Occipital lobe (tissue), 2 donors: ENCODE results near the gene MAP2K5. TPM values are rescaled to one million over a fixed set of nuclear protein-coding genes. Genes with fewer than 3 reads are reported as not detected.

Experiments
- DNase-seq: peaks from one replicate; lab custom pipeline; 2025; lab: John Stamatoyannopoulos, UW
- total RNA-seq: library from RNA; depleted of rRNA; stranded (reverse); fragments of >200 nt; gene quantifications from one replicate; pipeline ENCODE4 v1.2.3, GENCODE V29; 2014

MAP2K5 gene
- total RNA-seq, 1 donor from 2014 or later, result 12.8 TPM

GRCh38 chr15:67558502-67558901 is 16.0 kb downstream of the MAP2K5 start:
- DNase-seq, result no peak

- no peak for DNase-seq
Measured at GRCh38 chr15:67559158-67559557, 16.7 kb downstream of the MAP2K5 start.

GRCh38 chr15:67559576-67559975 is 17.1 kb downstream of the MAP2K5 start:
- DNase-seq, result no peak

DNA sequence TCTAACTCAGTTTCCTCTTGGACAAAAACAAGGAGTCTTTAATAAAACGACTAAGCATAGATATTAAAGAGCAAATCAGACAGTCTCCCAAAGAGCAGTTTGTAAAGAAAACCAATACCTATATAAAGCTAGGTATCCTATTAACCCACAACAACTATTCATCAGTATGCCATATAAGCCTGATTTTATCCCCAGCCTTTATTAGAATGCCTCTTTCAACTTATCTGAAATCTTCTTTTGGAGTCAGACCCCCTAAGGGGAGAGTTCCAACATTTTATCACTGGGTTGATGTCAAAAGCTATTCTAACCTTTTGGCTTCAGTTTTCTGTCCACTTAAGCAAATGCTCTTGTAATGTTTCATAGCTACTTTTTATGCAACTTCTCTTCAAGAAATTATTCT is 17.8 kb downstream of the MAP2K5 start:
- no peak for DNase-seq

DNA sequence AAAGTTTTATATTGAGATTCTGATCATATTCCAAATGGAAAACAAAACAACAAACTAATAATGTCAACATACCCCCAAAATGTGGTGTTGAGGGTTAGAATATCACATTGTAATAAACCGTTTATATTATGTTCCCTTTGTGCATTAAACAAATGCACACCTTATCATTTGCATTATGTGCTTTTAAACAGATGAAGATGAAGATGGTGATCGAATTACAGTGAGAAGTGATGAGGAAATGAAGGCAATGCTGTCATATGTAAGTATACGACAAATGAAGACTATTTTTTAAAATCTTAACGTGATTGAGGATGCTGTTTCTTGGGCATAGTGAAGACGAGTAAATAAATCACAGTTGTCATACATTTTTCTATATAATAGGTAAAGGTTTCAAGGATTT is 20.6 kb downstream of the MAP2K5 start:
- no peak for DNase-seq

DNA sequence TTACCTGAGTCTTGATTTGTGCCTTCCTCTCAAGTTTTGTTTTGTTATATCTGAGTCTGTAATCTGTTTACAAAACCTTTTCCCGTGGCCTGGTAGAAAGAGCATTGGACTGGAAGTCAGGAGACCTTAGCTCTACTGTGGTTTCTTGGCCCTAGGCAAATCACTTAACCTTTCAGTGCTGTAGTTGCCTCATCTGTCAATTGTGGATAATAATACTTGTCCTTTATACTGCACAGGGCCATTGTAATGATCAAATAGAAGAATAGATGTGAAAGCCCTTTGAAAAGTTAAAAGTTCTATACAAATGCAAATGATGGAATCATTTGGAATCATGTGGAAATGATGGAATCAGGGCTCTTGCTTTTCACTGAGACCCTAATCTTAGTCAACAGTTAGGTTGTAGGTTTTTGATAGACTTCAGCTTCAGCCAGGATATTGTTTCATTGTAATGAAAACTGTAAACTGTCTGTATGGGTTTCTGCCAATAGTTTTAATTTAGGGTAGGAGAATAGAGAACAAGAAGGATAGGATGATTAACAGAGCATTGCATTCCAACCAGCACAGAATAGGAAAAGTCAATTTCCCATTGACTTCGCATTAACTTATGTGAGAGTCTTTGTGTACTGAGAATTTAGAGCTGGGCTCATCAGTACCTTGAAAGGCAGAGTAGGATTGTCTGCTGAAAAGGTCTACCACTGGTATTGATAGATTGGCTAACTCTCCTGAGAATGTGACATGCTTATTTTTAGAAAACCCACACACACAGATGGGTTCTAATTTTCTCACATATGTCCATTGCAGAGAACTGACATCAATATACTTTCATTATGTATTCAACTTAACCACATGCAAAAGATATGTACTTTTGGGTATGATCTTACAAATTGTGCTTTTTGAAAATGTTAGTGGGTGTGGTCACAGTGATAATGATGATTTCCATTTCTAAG is 21.8 kb downstream of the MAP2K5 start:
- no peak for DNase-seq

DNA sequence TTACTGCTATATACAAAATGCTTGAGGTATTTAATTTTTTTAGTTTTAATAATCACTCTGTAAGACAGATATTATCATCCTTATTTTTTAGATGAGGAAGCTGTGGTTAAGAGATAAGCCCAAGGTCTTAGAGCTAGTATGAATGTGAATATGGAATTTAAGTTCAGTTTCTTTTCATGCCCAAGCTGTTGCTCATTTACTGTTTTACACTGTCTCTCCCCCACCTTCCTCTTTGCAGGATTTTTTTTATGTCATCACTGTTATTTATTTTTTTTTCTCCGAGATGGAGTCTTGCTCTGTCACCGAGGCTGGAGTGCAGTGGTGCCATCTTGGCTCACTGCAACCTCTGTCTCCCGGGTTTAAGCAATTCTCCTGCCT is 22.5 kb downstream of the MAP2K5 start:
- no peak for DNase-seq

DNA sequence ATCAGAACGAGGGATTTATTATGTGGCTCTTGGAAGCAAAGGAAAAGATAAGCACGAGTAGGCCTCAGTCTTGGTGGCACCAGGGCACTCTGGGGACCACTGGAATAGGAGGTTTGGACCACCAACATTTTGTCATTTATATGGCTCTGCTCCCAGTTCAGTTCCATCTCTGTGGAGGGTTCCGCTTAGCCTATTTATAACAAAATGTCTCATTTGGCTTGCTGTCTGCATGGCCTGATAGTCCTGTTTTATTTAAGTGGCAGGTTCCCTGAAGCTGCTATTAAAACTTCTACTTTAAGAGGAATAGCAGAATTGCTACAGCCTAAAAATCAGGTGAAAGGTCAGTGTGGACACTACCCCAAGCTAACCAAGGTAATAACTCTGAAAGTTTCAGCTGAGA is 27.2 kb downstream of the MAP2K5 start:
- DNase-seq, result no peak

DNA sequence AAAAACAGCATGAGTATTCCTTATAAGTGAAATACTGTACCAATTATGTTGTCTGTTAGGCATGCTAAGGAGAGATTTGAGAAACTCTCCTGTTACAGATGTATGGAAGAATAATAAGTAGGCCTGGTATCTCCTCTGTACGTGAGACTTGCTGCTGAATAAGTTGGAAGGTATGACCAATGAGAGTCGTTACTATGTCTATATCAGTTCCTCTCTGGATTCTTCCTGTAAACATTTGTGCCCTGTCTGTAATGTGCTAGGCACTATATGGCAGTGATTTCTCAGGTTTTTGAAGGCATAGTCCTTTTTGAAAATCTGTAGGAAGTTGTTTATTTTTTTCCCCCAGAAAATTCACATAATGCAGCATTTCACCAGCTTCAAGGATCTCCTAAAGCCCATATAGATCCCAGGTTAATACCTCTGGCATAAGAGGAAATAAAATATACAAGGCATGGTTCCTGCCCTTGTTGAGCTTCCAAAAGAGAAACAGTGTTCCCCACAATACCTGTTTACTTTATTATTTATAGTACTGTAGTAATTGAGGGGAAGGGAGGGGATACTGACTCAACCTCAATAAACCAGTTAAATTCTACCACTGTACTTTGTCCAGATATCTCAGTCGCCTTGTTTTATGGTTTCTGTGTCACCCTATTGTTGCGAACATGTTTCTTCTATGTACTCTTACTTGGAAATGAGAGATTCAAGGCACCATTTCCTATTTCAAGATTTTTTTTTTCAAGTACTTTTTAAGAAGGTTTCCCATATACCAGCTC is 28.6 kb downstream of the MAP2K5 start:
- no peak for DNase-seq

GRCh38 chr15:67571648-67572415 is 29.3 kb downstream of the MAP2K5 start:
- no peak for DNase-seq

DNA sequence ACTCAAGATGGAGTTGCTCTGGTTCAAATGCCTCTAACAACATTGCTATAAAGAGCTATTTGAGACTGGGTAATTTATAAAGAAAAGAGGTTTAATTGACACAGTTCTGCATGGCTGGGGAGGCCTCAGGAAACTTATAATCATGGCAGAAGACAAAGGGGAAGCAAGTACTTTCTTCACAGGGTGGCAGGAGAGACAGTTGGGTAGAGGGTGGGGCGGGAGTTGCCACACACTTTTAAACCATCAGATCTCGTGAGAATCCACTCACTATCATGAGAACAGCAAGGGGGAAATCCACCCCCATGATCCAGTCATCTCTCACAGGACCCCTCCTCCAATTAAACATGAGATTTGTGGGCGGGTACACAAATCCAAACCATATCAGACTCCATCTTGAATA is 30.7 kb downstream of the MAP2K5 start:
- no peak for DNase-seq

- DNase-seq, result no peak
Measured at GRCh38 chr15:67575039-67575502, 32.6 kb downstream of the MAP2K5 start.

GRCh38 chr15:67578020-67578600 is 35.6 kb downstream of the MAP2K5 start:
- DNase-seq, result no peak

DNA sequence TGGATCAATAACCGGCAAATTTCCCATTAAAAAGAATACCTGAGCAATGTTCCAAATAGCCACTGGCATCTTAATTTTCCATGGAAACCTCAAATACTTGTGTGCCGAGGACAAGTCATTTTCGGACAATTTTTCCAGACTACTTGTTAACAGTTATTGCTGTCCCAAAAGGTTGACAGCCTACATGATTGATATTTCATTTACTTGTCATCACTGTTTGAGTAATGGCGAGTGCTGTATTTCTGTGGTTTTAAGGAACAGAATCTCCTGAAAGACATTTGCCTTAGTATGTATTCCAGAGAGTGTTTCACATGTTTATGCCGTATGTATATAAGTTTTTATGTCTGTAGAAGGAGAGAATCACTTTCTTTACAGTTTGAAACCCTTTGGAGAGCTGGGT is 36.7 kb downstream of the MAP2K5 start:
- no peak for DNase-seq

GRCh38 chr15:67579967-67580366 is 37.5 kb downstream of the MAP2K5 start:
- DNase-seq, result no peak

GRCh38 chr15:67584157-67584556 is 41.7 kb downstream of the MAP2K5 start:
- DNase-seq, result no peak

DNA sequence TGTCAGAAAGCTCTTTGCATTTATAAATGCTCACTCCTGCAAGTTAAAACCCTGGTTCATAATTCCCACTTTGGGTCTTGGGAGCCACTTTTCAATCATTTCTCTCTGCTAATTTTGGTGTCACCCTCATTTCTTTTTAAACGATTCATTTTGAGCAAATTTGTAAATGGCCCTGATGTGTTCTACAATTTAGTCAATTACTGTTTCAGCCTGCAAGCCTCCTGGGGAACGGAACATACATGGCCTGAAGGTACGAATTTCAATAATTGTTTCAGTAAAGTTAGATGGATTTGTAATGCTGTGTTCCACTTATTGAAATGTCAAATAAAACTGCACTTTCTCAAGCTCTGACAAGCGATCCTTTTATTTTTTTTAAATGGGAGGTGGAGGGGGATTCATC is 43.2 kb downstream of the MAP2K5 start:
- DNase-seq, result no peak

GRCh38 chr15:67587331-67587730 is 44.8 kb downstream of the MAP2K5 start:
- no peak for DNase-seq

GRCh38 chr15:67587754-67588153 is 45.3 kb downstream of the MAP2K5 start:
- peak; percentile 42 for DNase-seq

- DNase-seq, result no peak
Measured at GRCh38 chr15:67590191-67590590, 47.7 kb downstream of the MAP2K5 start.

- no peak for DNase-seq
Measured at GRCh38 chr15:67592245-67592644, 49.7 kb downstream of the MAP2K5 start.
